Measurements from ENCODE around the gene CDR2L.

DNA sequence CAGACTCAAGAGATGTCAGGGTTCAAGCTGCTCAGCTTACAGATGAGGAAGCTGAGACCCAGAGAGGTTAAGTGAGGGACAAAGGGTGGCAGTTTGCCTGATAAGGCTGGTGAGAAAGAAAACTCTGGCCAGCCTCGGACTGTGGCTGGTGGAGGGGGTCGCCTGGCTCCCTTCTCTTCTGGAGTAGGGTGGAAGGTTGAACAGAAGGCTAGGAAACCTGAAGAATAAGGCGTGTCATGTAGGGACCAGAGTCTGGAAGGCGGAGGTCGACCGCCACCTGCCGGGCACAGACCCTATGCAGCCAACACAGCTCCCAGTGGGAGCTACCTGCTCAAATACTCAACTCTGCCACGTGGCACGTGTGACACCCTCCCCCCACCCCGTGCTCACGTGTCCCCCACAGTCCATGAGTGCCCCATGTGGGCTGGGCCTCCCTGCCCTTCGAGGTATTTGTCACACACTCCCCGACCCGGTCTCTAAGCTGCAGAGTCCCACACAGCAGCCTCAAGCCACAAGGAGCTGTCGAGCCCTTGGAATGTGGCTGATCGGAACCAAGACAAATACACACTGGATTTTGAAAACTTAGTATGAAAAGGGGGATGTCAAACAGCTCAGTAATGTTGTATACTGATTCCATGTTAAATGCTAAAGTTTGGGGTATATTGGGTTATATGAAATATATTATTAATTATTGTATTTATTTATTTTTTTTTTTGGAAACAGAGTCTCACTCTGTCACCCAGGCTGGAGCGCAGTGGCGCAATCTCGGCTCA is 26.7 kb upstream of the CDR2L start:
- peak; percentile 83 for TF ChIP-seq CTCF (IDR thresholded peaks at IDR 0.05; ENCODE audit: low read depth, low read length)
- TF ChIP-seq POLR2A (IDR thresholded peaks at IDR 0.05; ENCODE audit: extremely low read depth, insufficient read length) = no peak
